HG02884 (cell line): ENCODE data around the gene STUB1.
A peak's percentile ranks its signal among the peaks of the same experiment; 100 is the strongest.
"Not testable (repeated sequence)": the region's sequence is repeated elsewhere in the genome, so short reads cannot be mapped to it uniquely, and the experiment has no call there.

Experiments
- ATAC-seq: cut with Tn5 transposase; IDR thresholded peaks from one replicate; pipeline ENCODE4 v1.9.1; 2021; ENCODE audit warnings: mild to moderate bottlenecking, moderate library complexity; ENCODE audit not compliant: unreplicated experiment

Gene STUB1

DNA sequence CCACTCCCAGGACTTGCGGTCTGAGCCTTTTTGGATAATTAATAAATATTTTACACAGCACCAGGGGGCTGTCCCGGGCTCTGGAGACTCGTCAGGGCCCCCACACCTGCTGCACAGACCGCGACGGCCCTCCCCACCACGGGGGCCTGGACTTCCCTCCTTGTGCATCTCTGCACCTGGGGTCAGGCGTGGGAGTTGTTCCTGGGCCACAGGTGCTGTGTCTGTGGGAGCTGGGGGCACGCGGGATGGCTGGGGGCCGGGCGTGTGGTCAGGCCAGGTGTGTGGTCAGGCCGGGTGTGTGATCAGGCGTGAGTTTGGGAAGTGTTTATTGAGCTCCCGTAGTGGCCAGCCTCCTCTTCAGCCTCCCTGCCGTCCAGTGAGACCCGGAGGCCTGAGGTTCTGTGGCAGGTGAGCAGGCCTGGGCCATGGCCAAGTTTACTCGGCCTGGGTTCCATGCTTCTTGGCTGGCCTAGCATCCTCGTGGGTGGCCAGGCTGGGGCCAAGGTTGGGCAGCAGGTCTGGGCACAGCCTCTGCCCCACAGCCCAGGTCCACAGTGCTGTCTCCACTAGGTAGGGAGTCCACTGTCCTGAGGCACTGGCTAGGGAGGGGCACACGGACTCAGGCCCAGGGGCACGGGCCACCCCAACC is 1.9 kb upstream of the STUB1 start:
- ATAC-seq: no peak

DNA sequence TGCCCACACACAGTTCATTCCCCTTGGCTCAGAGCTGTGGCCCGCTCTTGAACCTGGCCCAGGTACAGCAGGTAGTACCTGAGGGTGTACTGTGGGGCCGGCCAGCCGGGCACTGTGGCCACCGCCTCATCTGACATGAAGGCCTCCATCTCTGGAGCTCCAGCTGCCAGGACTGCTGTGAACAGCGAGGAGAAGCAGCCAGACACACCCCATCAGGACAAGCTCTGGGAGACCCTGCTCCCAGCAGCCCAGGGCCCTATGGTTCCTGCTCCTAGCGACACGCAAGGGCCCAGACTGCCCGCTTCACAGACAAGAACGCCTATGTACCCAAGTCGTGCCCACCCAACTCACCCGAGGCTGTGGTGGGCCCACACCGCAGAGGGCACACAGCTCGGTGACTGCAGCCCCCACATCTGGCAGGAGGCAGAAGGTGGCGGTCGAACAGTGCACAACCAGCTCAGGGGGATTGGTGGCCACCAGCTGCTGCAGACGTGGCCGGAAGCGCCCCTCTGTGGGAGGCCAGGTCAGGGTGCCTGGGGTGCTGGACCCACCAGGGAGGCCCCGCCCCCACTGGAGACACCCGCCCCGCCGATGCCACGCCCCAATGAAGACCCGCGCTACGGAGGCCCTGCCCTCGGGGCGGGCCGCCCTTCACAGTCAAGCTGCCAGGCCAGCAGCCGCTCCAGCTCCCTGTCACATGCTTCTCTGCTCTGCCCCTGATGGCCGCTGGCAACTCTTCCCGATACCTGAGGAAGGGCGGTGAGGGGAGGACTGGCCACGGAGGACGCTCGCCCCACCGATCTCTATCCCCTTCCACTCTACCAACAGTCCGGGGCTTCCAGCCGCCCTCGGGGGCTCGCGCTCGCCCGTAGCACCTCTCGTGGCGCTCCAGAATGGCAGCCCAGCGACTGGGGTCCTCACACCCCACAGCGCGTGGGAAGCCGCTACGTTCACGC is 1.1 kb upstream of the STUB1 start:
- ATAC-seq: no peak

DNA sequence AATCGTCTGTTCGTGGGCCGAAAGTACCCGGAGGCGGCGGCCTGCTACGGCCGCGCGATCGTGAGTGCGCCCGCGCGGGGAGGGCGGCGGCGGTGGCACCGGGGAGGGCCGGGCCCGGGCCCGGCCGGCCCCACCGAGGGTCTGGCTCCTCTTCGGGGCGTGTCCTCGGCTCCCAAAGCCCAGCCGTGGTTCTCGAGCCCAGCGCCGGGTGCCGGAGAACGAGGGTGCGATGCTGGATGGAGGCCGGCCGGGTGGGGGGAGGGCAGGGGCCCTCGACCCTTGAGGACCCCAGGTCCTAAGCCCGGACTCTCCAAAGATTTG is 375 bp downstream of the STUB1 start:
- no peak for ATAC-seq

DNA sequence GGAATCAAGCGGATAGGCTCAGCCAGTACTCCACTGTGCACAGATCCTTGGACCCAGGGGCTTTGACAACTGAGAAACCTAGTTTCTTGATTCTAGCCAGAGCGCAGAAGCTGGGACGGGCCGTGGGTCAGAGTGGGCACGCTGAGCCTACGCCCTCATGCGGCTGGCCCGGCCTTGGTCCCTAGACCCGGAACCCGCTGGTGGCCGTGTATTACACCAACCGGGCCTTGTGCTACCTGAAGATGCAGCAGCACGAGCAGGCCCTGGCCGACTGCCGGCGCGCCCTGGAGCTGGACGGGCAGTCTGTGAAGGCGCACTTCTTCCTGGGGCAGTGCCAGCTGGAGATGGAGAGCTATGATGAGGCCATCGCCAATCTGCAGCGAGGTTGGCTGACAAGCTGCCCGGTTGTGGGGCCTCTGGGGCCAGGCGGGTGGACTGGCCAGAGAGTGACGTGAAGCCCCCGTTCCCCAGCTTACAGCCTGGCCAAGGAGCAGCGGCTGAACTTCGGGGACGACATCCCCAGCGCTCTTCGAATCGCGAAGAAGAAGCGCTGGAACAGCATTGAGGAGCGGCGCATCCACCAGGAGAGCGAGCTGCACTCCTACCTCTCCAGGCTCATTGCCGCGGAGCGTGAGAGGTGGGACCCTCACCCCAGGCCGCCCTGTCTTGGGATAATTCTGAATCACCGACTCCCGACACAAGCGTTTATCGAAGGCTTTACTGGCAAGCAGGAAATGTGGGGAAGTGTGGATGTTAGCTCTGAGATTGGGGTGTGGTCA is 946 bp downstream of the STUB1 start:
- no peak for ATAC-seq

DNA sequence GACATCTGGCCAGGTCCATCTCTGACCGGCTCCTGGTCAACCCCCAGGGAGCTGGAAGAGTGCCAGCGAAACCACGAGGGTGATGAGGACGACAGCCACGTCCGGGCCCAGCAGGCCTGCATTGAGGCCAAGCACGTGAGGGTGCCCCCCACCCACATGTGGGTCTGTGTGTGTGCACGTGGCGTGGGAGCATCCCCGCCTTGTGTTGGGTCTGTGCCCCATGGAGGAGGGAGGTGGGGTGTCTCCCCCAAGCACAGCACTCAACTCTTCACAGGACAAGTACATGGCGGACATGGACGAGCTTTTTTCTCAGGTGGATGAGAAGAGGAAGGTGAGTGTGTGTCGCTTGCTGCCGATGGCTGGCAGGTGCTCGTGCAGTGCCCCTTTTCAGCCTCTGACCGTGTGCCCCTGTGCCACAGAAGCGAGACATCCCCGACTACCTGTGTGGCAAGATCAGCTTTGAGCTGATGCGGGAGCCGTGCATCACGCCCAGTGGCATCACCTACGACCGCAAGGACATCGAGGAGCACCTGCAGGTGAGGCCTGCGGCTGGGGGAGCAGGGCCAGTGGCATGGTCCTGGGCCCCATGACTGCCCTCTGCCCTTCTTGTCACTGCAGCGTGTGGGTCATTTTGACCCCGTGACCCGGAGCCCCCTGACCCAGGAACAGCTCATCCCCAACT is 1.7 kb downstream of the STUB1 start:
- ATAC-seq: no peak

DNA sequence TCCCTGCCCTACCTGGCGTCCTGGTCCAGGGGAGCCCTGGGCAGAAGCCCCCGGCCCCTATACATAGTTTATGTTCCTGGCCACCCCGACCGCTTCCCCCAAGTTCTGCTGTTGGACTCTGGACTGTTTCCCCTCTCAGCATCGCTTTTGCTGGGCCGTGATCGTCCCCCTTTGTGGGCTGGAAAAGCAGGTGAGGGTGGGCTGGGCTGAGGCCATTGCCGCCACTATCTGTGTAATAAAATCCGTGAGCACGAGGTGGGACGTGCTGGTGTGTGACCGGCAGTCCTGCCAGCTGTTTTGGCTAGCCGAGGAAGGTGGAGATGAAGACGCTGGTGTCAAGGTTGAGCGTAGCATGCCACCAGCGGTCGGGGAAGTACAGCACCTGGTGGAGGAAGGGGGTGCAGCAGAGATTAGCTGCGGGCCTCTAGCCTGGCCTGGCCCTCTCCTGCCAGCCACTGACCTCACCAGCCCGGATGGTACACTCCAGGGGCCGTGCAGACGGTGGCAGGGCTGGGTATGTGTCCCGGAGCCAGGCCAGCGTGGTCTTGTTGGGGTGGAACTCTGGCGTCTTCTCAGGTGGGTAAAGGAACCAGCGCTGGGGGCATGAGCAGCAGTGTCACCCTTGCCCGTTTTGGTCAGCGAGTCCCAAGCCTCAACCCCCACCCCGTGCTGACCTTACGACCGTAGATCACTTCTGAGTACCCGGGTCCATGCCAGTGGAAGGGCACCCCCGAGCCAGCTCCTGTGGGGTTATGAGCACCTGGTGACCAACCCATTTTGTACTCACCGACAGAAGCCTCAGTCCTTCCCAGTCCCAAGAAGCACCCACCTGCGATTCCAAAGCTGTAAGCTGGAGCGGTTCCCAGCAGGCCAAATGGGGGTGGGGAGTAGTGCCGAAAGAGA is 2.5 kb downstream of the STUB1 start:
- ATAC-seq: no peak

DNA sequence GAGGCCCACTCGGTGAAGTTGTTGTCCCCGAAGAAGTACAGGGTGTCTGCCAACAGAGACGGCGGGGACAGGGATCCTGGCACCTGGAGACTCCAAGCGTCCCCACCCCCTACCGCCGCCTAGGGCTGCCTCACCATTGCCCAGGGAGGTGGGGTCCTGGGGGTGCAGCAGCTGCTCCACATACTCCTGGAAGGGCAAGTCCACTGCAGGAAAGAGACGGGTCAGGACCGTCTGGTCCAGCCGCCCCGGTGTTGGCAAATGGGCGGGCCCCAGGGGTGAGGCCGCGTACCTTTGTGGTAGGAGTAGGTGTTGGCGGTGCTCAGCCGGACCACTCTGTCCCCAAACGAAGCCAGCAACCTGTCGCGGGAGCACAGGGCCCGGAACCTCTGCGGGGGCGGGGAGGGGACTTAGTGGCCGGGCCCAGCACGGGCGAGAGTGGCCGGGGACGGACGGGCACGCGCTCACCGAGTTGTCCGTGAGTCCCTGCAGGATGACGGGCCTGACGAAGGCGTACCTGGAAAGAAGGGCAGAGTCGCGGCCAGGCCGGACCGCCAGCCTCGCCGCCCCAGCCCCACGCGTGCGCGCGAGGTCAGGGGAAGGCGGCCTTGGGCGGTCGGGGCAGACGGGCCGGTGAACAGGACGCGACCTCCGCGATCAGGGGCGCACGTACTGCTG is 3.3 kb downstream of the STUB1 start:
- ATAC-seq: no peak

DNA sequence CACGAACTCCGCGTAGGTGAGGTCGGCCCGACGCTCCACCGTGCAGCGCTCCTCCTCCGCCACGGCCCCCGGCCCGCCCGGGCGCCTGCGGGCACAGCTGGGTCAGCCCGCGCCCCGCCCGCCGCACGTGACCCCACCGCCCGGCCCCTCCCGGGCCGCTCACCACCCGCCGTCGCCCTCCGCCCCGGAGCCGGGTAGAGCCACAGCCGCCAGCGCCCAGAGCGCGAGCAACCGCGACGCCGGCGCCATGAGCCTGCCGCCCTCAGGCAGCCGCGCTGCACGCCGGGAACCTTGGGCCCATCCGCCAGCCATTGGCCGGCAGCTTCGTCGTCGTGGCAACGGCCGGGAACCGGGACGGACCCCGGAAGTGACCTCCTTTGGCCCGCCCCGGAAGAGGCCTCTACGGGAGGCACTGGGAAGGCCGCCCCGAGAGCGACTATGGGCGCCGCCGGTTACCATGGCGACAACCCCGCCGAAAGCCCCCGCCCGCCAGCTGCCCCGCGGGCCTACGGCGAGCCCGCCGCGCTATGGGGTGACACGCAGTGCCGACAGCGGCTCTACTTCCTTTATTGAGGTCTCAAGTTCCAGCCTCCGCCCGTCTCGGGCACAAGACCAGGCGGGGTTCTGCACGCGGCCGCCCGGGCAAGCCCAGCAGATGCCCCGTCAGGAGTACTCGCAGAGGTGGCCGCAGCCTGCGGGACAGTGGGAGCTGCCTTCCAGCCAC is 4.0 kb downstream of the STUB1 start, which contains the start of gene JMJD8:
JMJD8 (minus strand) TSS at position 264 of the 724 bp plus-strand sequence; CDS start at position 249, 15 bp downstream.
- ATAC-seq: peak; percentile 55

DNA sequence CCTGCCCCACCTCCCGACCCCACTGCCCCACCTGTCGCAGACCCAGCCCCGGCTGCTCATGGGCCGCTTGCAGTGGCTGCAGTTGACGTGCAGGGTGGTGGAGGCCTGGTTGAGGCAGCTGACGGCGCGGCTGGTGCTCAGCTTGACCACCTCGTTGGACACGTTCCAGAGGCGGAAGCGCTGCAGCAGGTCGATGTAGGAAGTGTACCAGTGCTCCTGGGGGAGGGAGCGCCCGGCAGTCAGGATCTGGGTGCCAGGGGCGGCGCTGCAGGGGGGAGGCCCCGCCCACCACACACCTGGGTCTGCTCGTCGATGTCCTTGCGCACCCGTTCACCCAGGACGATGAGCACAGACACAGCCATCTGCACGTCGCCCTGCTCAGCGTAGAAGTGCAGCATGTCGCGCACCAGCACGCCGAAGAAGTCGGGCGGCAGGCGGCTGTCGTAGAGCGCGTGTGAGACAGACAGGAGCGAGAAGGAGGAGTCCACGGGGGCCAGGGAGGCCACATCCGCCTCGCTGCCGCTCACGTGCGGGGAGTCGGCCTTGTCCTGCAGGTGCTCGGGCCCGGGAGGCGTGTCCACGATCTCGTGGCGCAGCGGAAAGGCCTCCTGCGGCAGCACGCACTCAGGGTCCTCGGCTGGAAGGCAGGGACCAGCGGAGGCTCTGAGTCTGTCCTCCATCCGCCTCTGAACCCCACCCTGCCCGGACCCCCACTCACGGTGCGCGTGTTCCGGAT is 4.9 kb downstream of the STUB1 start:
- no peak for ATAC-seq

DNA sequence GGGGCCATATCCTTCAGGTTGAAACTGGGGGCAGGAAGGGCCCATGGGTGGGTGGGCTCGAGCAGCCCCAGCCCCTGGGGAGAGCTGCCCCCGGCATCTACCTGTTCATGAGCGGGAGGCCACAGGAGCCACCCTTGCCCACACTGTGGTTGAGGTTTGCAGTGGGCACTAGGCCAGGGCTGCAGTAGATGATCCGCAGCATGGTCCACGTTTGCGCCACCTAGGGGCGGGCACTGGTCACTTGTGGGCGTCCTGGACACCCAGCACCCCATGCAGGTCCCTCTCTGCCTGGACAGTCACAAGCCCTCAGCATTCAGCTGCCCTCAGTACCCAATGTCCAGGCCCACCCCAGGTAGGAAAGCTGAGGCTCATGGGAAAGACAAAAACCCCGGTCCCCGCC is 5.8 kb downstream of the STUB1 start:
- ATAC-seq: no peak

DNA sequence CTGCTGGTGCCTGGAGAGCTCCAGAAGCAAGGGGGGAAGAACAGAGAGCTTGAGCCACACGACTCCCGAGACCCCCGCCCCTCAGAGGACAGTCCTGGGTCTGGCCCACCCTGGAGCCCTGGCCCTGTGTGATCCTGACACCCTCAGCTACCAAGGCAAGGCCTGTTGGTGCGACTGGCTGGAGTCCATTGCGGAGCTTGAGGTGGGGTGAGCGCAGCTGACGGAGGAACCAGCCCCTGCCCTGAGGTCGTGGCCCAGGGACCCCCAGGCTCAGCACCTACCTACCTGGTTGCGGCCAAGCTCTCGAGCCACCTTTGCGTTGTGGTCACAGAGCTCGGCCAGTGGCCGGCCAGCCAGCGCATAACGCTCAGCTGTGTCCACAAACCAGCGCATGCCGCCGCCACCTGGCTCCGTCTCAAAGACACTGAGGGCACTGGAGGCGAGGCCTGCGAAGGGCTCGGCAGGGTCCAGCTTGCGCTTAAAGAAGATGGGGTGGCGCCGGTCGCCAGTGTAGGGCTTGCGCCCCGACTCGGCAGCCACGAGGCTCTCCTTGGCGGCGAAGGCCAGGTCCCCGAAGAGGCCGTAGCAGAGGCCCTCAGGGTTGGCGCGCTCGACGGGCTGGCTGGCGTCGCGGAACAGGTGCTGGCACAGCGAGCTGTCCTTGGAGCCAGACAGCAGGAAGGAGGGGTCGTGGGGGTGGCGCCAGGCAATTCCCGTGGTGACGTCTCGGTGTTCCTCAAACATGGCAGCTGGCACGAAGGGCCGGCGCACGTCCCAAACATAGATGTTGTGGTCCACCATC is 6.5 kb downstream of the STUB1 start:
- ATAC-seq: no peak

DNA sequence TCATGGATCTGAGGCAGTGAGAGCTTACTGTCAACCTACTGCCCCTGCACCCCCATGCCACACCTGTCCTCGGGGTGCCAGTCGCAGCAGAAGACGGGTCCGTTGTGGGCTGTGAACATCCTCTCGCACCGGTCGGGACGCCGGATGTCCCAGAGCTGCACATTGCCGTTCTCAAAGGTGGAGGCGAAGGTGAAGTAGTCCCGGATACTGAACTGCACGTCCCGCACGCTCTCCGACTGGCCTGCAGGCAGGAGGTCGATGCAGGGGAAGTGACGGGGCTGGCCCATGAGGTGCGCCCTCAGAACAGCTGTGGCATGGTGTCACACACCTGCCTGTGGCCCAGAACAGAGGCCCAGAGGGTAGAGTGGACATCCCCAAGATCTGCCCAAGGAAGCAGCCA is 7.3 kb downstream of the STUB1 start:
- ATAC-seq: no peak

DNA sequence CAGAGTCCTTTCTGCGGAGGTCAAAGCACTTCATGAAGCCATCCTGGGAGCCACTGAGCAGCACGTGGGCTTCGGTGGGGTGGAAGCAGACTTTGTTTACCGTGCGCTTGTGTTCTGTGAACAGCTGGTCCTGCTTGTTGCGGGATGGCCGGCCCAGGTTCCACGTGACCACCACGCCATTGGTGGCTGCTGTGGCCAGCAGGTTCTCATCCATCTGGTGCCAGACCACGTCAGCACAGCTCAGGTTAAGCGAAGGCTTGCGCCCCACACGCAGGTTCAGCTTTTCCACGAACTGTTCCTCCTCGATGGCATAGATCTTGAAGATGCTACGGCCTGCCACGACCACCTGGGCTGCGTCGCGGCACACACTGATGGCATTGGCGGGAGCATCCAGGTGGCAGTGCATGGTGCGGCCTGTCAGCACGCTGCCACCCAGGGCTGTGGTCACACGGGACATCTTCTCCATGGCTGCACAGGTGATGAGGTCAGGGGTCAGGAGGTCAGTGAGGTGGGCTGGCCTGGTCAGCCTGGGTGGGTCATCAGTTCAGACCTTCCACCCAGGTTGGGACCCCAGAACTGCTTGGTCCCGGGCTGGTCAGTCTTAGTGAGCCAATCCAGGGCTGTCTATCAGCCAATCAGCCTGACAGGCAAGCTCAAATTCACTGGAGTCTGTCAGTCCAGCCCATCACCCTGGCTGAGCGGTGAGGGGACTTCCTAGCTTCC is 9.1 kb downstream of the STUB1 start:
- ATAC-seq: no peak

DNA sequence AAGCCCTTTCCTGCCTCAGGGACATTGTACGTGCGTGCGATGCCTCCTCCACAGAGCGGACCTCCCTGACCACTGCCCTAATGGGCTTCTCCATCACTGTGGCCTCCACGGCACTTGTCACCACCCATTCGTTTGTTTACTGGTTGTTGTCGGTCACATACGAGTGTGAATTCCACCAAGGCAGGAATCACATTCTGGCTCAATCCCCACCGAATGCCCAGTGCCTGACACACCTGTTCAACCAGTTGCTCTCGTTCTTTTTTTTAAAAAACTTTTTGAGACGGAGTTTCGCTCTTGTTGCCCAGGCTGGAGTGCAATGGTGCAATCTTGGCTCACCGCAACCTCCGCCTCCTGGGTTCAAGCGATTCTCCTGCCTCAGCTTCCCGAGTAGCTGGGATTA is 11.0 kb downstream of the STUB1 start:
- not testable (repeated sequence) for ATAC-seq

DNA sequence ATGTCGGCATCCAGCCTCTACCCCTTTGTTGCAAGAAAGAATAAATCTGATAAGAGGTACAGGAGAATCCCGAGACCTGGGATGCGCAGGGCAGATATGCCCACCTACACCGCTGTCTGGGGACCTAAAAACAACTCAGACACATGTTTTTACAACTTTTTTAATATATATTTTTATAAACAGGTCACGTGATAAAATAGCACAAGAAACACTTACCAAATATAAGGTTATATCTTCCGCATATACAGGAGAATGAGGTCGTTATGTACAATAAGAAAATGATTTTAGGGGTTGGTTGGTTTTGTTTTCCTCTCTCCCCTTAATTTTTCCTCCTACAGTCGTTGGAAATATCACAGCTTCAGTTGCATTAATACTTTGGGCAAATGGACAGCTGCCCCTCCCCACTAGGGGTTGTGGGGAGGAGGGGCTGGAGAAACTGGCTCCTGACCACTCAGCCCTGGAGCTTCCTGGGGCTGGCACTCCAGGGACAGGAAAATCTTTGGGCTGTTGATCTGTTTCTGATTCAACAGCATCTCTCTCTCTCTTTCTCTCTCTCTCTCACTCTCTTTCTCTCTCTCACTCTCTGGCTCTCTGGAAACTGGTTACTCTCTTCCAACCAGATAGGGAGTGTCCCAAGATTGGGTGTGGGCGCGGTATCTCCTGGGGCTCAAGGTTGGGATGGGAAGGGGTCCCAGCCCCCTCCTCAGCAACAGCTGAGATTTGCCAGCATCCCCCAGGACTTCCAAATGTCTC is 12.3 kb downstream of the STUB1 start:
- ATAC-seq: no peak

DNA sequence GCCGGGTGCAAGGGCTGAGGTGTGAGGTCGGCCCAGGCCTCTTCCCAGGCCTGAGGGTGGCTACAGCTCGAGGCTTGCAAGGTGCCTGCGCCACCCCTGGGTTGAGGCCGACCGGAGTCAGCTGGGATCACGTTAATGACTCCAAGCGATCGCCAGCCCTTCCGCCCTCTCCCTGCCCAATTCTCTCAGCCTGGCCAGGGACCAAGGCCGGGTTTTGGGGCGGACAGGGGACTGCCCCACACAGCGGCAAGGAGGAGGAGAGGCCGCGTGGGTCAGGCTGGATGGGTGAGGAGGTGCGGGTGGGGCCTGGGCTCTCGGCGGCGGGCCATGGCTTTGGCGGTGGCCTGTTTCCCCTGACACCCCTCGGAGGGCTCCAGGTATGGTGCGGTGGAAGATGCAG is 13.2 kb downstream of the STUB1 start:
- no peak for ATAC-seq
